Activated CD4-positive, alpha-beta T cell treated with anti-CD3 and anti-CD28 coated beads, Interleukin-2, Interleukin-4, amounts not matched to agents 100 ng/mL and 50 ng/mL, durations not matched to agents 16 hours and 8 hours (primary cell): ENCODE results near the gene FOXO3.
"Not testable (repeated sequence)": the region's sequence is repeated elsewhere in the genome, so short reads cannot be mapped to it uniquely, and the experiment has no call there.

ENCODE experiments used
- DNase-seq: peaks from one replicate; pipeline ENCODE4 v3.0.0-alpha.2; 2020; ENCODE audit warnings: low spot score

The FOXO3 gene

DNA sequence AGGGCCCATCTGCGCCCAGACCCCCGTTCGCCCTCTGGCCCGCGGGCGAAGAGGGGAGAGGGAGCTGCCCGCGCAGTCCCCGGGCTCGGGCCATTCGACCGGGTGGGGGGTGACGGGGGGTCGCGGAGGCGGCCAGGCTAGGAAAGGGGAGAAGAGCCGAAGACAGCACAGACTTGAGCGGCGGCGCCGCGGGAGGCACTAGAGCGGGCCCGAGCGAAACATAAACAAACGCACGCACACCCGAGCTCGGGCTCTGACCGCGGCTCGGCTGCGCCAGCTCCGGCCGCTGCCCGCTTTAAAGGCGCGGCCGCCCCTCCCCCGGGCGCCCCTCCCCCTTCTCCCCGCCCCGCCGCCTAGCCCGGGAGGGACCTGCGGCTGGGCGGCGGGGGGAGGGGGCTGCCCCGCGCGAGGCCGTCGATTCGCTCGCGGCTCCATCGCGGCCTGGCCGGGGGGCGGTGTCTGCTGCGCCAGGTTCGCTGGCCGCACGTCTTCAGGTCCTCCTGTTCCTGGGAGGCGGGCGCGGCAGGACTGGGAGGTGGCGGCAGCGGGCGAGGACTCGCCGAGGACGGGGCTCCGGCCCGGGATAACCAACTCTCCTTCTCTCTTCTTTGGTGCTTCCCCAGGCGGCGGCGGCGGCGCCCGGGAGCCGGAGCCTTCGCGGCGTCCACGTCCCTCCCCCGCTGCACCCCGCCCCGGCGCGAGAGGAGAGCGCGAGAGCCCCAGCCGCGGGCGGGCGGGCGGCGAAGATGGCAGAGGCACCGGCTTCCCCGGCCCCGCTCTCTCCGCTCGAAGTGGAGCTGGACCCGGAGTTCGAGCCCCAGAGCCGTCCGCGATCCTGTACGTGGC, at the start of gene FOXO3:
TSS of gene FOXO3 (plus strand) at position 455 of the 846 bp plus-strand sequence. CDS start at position 747, 292 bp downstream.
- DNase-seq, result no peak

DNA sequence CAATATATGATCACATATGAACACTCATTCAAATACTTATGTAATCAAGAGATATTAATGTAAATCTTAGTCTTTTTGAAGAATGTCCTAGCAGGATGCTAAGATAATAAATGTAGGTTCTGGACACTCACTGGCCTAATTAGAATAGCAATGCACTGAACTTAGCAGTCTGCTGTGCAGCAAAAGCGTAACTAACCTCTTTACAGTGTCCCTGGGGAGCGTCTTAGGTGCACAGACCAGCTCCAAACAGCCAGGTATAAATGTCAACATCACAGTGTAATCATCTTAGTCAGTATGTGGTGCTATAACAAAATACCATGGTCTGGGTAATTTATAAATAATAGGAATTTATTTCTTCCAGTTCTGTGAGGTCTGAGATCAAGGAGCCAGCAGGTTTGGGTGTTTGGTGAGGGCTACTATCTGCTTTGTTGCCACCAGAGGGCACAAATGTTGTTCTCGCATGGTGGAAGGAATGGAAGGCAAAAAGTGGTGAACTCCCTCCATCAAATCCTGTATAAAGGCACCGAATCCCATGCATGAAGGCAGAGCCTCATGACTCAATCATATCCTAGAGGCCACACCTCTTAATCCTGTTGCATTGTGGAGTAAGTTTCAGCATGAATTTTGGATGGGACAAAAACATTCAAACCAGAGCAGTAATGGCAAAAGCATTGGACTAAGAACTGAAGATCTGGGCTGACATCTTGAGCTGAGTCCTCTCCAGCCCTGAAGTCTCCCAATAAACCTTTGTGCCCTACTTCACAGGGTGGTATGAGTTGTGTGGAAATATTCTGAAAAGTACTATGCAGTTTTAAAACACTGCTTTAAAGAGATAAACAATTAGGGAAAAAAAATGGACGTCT, 41.8 kb upstream of the FOXO3 start:
- DNase-seq, result peak; percentile 9

DNA sequence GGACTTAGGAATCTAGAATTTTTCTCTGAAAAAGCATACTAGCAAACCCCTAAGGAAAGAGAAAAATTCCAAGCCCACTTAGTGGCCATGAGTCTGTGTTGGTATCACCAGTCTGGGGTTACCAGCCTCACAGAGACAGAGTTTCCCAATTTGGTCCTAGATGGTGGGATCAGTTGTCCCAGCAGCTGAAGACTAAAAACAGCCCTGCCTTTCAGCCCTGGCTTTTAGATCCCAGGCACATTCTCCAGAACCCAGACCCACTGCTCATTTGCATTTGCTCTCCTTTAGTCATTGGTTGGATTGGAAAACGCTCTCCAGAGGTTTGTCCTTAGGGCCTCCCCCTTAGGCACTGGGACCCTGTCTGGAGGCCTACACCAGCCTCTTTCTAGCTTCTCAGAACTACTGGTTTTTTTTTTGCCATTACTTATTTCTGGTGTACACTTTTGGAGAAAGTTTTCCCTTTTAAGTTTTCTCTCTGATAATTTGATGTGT, 39.1 kb upstream of the FOXO3 start:
- no peak for DNase-seq

DNA sequence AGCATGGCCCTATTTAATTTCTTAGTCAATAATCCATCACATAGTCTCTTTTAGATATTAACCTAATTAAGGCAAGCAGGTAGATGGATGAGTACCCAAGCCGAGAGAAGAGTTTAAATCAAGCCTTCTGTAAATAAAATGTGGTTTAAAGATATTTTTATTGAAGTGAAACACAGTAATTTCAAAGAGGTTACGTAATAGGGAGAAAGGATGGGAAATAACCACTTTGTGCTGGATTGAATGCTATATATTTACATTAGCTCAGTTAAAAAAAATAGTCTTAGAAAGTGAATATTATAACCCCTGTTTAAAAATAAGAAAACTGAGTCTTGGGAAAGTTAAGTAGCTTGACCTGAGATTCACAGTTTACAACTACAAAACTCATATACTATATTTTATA, 37.0 kb upstream of the FOXO3 start:
- no peak for DNase-seq

DNA sequence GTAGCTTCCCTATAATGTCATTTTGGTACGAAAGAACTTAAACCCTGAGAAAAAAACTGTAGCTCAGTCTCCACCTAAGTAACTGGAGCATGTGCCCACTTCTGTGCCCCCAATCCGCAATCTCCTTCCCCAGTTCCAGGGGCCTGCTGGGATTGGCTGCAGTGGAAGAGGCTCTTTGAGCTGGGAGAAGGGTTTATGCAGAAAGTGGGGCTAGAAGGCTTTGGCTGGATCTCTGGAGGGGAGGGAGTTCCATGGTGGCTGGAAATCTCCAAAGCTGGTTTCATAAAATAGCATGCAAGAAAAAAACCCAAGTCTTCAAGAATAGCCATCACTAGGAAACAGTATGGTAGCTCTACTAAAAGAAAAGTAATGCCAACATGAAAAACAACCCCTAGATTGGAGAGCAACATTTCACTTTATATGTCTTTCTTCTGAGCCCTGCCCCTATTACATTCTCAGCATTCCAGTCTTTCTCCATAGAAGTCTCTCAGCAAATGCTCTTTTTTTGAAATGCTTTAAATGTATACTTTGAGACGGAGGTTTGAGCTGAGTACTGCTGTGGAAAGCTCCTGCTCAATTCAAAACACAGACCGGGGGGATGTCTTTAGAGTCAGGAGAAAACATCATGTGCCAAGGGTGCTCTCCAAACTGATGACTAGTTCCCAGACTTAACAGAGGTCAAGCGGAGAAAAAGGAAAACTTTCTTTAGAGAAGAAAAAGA, 36.0 kb upstream of the FOXO3 start:
- DNase-seq, result no peak

DNA sequence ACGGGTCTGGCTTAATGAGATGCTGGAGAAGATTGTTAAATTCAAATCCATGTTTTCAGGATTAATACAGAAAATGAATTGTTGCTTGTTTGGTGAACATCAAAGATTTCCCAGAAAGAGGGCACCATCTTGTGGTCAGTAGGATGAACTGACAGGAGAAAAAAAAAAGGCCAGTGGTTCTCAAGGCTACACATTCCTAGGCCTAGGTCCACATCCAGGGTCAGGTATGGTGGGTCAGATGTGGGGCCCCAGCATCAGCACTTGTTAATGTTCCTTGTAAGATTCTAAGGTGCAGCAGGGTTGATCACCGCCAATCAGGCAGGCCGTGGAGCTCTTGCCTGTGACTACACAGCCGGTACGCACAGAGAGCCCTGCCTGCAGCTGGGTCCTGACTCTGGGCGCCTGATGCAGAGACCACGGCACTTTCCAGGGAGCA, 34.0 kb upstream of the FOXO3 start:
- peak; percentile 12 for DNase-seq

DNA sequence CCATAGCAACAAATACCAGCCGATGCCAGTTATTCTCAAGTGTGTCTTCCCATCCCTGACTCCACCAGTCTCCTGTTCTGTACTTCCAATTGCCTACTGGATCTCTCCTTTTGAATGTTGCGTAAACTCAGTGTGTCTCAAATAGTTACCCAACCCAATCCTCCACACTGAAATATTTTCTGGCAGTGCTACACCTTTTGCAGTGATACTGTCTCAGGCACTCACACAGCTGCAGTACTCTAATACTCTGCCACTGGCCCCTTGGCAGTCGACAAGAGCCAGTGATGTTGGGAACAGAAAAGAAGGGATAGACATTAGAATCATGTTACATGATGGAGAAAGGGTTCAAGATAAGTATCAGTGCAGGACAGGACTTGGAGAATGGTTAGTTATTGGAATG, 31.8 kb upstream of the FOXO3 start:
- no peak for DNase-seq

DNA sequence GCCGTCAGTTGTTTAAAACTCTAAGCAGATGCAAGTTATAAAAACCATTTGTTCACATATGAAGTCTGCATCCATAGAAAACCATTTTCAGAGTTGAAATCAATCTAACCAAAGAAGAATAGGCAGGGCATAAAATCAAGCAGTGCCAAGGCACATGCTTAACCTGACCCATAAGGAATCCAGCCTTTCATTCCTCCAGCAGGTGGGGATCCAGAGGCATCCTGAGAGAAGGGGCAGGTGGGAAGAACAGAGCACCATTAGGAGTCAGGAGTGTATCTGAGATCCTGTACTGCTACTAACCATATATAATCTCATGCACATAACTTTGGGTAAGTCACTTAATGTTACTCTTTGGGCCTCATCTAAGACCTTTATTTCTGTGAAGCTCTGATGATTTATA, 29.4 kb upstream of the FOXO3 start:
- DNase-seq, result no peak

DNA sequence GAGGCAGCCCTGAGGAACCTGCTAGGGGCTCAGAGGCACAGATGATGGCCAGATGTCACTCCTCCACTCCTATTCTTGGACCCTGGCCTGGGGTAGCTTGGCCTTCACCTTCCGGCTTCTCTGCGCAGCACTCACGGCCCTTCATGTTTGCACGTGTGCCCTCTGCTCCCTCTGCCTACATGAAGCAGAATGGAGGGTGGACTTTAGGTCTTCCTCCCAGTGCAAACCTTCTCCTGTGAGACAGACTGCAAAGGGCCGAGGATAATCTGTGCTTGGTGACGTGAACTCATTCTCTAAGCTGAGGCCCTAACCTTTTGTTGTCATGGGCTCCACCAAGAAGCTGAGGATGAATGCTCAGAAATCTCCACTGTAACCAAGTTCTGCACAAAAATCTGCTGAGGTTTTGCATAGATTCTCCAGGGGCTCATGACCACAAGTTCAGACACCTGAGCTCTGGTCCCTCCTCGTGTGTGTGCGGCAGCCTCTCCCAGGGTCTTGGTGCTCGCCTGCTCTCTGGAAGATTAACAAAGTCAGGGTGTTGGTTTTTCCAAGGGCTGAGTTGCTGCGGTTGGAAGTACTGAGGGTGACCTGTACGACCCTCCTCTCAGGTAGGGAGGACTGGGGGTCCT, 25.5 kb upstream of the FOXO3 start:
- DNase-seq, result no peak

DNA sequence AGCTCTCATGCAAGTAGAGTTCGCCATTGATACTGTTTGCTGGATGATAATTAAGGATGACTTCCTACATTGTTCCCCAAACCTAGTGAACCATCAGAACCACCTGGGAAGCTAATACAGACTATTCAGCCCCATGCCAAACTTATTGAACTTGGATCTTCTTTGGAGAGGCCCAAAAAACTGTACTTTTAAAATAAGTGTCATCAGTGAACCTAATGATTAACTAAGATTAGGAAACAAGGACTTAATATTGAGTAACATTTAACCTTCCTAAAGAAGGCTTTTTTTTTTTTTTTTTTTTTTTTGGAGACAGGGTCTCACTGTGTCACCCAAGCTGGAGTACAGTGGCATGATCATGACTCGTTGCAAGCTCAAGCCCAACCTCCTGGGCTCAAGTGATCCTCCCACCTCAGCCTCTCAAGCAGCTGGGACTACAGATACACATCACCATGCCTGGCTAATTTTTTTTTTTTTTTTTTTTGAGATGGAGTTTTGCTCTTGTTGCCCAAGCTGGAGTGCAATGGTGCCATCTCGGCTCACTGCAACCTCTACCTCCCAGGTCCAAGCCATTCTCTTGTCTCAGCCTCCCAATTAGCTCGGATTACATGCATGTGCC, 24.7 kb upstream of the FOXO3 start:
- DNase-seq, result not testable (repeated sequence)

DNA sequence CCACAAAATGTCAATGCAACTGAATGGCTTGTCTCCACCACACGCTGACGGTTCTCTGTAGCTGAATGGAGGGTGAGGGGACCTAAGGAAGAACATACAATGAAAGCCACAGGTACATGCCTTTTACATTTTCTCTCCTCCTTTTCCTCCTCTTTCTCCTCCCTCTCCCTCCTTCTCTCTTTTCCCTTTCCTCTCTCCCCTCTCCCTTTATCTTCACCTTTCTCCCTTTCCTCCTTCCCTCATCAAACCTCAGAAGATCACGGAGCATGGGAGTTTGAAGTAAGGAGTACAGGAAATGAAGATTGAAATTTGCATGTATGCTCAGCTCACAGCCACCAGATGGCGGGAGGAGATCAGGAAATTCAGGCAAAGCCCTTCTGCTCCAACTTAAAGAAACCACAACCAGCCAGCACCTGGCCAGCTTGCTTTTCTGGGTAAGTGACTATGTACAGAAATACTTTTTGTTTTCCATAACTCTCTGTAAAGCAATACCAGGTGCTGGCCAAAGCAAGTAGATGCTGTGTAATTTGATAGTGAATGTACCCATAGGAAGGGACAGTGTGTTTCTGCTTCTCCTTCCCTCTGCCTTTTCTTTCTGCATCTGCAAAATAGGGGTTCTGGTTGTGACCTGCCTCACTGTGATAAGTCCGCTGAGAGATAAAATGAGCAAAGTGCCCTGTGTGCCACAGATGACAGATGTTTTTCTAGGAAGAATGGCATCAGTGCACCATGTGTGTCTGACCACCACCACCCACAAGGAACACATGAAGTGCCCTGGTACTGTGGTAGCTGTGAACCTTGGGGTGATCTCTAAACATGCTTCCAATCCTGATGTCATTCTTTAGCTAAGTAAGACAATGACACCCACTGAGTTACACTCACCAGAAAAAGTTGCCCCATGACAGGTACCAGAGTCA, 18.6 kb upstream of the FOXO3 start:
- peak; percentile 60 for DNase-seq

DNA sequence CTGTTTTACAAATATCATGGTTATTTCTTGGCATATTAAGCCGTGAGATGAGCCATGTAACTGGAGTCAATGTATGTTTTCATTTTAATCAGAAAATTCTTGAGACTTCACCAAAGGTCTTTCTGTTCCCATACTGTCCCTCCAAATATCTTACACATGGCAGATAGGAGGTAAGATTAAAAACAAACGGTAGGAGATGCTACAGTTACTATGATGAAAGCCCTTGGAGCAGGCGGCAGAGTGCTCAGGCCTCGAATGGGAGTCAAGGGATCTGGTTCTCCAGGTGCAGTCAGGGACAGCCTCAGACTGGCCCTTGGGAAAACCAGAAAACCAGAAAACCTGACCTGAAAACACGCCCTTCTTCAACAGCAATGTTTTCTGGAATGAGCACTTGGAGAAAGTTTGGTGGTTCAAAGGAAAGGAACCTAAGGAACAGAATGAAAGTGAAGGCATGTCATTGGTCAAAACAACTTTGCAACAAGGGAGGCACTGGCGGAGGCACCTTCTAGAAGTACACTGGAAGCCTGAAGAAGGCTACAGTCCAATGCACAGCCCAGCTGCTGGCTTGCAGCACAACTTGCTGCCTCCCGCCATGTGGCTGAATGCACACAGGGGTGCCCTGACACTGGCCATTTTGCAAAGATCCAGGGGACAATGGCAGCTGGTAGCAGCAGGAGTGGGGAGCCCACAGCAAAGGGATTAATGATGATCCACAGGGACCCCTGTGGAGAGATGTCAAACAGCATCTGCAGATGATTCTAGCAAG, 17.4 kb upstream of the FOXO3 start:
- DNase-seq, result no peak

DNA sequence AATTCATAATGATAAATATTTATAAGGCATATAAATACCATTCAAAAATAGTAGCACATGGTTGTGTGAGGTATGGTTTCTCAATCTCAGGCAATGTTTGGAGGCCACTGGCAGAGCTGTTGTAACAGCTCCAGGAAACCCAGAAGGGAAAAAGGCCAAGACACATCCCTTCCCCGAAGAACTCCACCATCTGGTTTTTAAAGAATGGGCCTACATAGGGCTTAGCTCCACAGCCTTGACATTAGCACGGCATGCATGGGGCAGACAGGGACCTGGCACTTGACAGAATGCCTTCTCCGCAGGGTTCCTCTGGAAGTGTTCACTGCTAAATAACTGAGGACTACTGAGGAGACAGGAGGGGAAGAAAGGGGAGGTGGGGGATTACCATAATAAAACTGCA, 16.1 kb upstream of the FOXO3 start:
- DNase-seq, result no peak

DNA sequence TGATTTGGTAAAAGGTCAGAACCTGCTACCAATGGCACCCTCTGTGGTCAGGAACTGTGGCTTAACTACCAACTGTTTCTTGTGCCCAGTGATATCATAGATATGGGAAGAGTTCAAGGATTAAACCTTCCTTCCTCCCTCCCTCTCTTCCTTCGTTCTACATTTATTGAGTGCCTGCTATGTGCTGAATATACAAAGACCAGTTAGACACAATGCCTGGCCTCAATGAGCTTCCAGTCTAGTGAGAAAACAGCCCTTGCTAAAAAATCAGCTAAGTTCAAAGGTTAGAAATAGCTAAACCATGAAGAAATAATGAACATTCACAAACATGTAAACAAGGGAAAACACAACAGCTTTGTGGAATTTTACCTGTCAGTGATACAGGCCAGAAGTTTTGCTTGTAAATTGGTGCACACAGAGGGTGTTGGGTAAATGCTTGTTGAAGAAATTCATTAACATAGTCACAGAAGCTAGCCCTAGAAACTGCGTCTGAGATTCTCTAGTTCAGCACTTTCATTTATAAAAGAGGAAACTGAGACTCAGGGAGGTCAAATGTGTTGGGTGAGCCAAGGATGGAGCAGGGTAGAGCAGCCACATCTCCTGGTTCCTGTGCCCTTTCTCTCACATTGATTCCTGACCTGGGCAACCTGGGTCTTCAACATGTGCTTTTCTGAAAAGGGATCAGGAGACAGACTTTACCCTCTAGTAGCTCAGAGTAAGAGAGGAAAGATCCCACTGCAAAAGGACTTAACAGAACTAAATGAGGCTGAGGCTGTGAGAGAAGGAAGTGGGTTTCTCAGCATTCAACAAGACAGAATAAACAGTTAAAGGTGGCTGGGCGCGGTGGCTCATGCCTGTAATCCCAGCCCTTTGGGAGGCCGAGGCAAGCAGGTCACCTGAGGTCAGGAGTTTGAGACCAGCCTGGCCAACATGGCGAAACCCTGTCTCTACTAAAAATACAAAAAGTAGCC, 14.4 kb upstream of the FOXO3 start:
- DNase-seq, result no peak

DNA sequence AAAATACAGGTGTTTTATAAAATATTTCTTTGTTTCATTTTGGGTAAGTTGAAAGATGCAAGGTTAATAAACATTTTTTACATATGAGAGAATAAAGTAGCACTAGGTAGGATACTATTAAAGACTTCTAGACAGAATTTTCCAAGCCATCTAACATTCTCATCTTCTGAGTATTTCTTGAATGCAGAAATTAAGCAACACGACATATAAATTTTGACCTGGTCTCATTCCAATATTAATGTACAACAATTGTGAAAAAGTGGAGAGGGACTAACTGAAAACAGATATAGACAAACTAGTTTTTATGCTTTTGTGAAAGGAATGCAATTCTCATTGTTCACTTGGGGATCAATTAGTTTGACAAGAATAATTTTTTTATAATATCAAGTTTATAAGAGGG, 11.5 kb upstream of the FOXO3 start:
- no peak for DNase-seq

DNA sequence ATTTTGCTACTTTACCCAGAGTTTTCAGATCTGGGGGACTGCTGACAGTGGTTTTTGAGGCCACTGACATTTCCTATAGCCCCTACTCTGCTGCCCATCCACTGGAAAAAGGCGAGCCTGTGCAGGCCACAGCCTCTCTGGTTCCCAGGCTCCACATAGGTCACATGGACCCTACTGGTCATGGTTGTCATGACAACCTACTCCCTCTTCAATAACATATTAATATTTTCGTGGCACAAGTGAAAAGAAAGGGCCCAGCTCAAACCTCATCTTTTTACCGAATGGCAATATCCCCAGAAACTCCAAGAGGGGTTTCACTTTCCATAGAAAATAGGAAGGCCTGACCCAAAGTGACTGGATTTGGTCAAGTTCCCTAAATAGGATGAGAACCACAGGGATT, 11.0 kb upstream of the FOXO3 start:
- DNase-seq, result no peak

DNA sequence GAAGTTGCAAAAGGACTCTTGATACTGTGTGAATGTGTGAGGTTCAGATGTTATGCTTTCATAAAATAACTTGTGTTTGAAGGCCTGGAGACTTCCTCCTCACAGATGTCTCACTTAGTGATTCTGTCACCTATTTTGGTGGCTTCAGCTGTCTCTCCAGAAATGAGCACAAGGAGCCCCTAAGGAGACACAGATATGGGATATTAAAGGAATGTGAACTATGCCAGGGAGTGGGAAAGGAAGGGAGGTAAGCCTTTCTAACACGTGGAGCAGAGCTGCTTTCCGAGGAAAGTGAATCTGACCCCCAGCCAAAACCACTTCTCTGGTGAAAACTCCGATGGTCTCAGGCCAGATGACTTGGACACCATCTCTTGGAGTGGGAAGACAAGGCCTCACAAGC, 10.5 kb upstream of the FOXO3 start:
- DNase-seq, result no peak

DNA sequence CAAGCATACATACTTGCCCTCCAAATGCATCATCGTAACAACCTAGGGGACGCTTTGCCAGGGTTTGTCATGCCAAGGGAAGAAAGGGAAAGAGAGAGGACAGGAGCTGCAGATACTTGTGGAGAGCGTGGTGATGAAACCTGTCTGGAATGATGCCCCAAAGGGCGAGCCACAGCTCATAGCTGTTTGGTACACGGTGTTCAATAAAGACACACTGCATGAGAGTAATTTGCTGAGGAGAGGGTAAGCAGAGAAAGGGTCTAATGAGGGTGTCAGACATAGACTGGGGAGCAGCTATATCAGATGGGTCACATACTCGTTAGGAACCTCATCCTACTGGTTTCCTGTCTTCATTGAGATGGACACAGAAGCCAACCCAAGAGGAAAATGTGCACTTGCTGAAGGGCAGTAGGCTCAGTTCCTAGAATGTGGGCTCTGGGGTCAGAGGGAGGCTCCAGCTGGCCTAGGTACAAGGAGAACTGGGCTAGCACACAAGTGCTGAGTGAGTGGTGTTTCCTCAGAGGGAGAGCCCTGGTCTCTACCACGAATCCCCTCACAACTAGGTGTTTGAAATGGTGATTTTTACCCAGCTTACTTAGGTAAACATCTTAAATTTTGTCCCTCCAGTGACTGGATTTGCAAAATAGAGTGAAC, 5.2 kb upstream of the FOXO3 start:
- DNase-seq, result no peak
